ENCODE data around the gene AGAP2. TPM values are rescaled to one million over a fixed set of nuclear protein-coding genes. Genes with fewer than 3 reads are reported as not detected.

The AGAP2 gene
- total and polyA plus RNA-seq, 2 of the 13 experiments (the other 11 are each of a cell fraction or from before 2014, with no cell fraction given), result 0.38 to 0.45 TPM

DNA sequence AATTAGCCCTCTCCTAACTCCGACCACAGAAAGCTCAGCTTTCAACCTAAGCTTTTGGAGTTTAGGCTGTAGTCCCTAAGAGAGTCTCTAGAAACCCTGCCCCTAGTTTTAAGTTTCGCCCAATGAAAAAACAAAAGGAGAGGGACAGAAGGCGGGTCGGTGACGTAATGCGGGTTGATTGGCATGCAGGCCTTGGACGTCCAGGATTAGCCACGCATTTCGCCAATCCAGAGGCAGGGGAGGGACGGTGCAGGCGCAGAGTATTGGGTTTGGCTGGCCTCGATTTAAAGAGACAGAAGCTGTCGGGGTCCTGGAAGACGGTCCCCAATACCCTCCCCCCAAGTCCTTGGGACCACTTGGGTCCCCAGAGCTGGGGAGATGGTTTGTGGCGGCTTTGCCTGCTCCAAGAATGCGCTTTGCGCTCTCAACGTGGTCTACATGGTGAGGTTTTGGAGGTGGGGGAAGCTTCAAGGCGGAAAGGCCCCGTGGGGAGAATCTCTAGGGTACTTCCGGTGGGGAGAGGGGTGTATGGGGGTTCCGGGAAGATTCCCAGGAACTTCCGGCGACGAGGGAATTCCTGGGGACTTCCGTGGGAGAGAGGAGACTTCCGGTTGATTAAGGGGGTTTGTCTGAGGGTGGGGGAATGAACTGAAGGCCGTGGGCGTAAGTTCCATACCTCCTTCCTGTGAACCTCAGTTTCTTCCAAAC, 6.4 kb upstream of the AGAP2 start, which contains the start of gene TSPAN31 (continued):
- TF ChIP-seq, protein P1, sequence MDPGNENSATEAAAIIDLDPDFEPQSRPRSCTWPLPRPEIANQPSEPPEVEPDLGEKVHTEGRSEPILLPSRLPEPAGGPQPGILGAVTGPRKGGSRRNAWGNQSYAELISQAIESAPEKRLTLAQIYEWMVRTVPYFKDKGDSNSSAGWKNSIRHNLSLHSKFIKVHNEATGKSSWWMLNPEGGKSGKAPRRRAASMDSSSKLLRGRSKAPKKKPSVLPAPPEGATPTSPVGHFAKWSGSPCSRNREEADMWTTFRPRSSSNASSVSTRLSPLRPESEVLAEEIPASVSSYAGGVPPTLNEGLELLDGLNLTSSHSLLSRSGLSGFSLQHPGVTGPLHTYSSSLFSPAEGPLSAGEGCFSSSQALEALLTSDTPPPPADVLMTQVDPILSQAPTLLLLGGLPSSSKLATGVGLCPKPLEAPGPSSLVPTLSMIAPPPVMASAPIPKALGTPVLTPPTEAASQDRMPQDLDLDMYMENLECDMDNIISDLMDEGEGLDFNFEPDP (CRISPR knock-in tag; conservative IDR thresholded peaks at IDR 0.05), result no peak
- TF ChIP-seq FOSL2 (CRISPR knock-in tag; IDR thresholded peaks at IDR 0.05), result no peak
- TF ChIP-seq PRDM10 (CRISPR knock-in tag; IDR thresholded peaks at IDR 0.05; ENCODE audit: low read depth), result no peak
- no peak for TF ChIP-seq TFAP4 (IDR thresholded peaks at IDR 0.05; ENCODE audit: borderline replicate concordance, low read depth)
- TF ChIP-seq, protein P2, sequence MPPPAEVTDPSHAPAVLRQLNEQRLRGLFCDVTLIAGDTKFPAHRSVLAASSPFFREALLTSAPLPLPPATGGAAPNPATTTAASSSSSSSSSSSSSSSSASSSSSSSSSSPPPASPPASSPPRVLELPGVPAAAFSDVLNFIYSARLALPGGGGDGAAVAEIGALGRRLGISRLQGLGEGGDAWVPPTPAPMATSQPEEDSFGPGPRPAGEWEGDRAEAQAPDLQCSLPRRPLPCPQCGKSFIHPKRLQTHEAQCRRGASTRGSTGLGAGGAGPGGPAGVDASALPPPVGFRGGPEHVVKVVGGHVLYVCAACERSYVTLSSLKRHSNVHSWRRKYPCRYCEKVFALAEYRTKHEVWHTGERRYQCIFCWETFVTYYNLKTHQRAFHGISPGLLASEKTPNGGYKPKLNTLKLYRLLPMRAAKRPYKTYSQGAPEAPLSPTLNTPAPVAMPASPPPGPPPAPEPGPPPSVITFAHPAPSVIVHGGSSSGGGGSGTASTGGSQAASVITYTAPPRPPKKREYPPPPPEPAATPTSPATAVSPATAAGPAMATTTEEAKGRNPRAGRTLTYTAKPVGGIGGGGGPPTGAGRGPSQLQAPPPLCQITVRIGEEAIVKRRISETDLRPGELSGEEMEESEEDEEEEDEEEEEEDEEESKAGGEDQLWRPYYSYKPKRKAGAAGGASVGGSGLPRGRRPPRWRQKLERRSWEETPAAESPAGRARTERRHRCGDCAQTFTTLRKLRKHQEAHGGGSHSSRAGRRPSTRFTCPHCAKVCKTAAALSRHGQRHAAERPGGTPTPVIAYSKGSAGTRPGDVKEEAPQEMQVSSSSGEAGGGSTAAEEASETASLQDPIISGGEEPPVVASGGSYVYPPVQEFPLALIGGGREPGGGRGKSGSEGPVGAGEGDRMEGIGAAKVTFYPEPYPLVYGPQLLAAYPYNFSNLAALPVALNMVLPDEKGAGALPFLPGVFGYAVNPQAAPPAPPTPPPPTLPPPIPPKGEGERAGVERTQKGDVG (CRISPR knock-in tag; IDR thresholded peaks at IDR 0.05; ENCODE audit: borderline replicate concordance), result no peak
- TF ChIP-seq, protein P3, sequence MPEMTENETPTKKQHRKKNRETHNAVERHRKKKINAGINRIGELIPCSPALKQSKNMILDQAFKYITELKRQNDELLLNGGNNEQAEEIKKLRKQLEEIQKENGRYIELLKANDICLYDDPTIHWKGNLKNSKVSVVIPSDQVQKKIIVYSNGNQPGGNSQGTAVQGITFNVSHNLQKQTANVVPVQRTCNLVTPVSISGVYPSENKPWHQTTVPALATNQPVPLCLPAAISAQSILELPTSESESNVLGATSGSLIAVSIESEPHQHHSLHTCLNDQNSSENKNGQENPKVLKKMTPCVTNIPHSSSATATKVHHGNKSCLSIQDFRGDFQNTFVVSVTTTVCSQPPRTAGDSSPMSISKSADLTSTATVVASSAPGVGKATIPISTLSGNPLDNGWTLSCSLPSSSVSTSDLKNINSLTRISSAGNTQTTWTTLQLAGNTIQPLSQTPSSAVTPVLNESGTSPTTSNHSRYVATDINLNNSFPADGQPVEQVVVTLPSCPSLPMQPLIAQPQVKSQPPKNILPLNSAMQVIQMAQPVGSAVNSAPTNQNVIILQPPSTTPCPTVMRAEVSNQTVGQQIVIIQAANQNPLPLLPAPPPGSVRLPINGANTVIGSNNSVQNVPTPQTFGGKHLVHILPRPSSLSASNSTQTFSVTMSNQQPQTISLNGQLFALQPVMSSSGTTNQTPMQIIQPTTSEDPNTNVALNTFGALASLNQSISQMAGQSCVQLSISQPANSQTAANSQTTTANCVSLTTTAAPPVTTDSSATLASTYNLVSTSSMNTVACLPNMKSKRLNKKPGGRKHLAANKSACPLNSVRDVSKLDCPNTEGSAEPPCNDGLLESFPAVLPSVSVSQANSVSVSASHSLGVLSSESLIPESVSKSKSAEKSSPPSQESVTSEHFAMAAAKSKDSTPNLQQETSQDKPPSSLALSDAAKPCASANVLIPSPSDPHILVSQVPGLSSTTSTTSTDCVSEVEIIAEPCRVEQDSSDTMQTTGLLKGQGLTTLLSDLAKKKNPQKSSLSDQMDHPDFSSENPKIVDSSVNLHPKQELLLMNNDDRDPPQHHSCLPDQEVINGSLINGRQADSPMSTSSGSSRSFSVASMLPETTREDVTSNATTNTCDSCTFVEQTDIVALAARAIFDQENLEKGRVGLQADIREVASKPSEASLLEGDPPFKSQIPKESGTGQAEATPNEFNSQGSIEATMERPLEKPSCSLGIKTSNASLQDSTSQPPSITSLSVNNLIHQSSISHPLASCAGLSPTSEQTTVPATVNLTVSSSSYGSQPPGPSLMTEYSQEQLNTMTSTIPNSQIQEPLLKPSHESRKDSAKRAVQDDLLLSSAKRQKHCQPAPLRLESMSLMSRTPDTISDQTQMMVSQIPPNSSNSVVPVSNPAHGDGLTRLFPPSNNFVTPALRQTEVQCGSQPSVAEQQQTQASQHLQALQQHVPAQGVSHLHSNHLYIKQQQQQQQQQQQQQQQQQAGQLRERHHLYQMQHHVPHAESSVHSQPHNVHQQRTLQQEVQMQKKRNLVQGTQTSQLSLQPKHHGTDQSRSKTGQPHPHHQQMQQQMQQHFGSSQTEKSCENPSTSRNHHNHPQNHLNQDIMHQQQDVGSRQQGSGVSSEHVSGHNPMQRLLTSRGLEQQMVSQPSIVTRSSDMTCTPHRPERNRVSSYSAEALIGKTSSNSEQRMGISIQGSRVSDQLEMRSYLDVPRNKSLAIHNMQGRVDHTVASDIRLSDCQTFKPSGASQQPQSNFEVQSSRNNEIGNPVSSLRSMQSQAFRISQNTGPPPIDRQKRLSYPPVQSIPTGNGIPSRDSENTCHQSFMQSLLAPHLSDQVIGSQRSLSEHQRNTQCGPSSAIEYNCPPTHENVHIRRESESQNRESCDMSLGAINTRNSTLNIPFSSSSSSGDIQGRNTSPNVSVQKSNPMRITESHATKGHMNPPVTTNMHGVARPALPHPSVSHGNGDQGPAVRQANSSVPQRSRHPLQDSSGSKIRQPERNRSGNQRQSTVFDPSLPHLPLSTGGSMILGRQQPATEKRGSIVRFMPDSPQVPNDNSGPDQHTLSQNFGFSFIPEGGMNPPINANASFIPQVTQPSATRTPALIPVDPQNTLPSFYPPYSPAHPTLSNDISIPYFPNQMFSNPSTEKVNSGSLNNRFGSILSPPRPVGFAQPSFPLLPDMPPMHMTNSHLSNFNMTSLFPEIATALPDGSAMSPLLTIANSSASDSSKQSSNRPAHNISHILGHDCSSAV (CRISPR knock-in tag; IDR thresholded peaks at IDR 0.05; ENCODE audit: borderline replicate concordance), result no peak
- TF ChIP-seq CSRNP1 (CRISPR knock-in tag; IDR thresholded peaks at IDR 0.05), result no peak; the same call in 1 of the 2 replicates
